LNCAP (cell line): ENCODE data around the gene ARHGAP18.

Experiments used
- CTCF ChIP-seq: fragments of 450-650 bp; IDR thresholded peaks from 2 replicates; pipeline ENCODE4 v1.5.1; 2017; ENCODE audit warnings: mild to moderate bottlenecking

Gene ARHGAP18

DNA sequence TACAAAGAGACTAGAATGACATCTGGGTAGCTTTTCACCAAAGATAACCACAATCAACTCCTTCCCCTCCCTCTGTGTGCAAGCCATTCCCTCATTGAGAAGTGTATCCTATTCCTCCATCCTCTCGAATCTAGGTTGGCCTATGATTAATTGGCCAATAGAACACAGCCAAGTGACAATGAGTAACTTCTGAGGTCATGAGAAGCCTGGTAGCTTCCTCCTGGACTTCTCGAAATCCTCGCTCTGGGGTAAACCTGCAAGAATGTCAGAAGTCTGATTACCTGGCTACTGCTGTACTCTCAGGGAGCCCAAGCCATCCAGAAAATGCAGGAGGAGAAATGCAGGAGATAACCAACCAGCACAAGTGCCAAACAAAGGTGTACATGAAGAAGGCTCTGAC, 13.1 kb downstream of the ARHGAP18 start:
- TF ChIP-seq CTCF = no peak

DNA sequence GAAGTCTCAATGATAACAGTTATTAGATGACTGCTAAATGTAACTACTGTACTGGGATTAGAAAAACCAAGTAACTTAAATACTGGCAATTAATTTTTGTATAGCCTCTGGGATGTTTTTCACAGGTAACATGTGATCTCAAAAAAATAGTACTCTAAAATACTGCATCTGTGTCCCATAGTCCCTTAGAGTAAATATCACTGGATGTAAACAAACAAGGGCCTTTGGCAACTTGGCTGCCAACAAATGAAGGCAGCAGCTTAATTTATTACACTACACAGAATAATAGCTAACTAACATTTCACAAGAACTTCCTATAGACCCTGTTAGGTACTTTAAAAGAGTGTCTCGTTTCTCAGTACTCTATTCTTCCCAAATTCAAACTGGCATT, 14.0 kb downstream of the ARHGAP18 start:
- no peak for TF ChIP-seq CTCF

DNA sequence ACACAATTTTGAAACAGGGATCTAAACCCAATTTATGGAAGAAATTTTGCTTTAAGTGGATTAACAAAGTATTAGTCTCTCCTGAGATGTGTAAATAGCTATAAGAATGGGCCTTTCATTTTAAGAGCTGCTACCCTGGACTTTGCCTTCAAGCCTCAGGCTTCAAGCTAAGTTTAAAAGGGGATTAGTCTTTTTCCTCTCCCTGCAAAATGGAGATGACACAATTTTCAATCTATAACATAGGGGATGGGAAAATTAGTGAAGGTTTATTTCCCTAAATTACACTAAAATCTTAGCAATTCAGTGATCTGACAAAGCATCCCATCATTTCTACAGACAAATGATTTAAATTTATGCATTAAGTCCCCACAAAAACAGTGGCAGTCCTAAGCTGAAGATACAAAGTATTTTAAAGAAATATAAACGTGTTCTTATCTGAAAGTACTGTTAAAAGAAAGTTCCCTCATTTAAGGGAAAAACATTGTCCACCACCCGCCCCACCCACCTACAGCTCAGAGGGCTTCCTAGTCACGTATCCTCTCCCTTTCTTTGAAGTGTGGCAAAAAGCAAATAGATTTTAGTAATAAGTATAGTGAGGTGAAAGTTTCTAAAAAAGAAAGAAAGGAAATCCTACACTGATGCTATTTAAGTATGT, 14.5 kb downstream of the ARHGAP18 start:
- no peak for TF ChIP-seq CTCF

GRCh38 chr6:129694036-129694435, 15.9 kb downstream of the ARHGAP18 start:
- TF ChIP-seq CTCF = no peak

- TF ChIP-seq CTCF = no peak
These were observed 17.5 kb downstream of the ARHGAP18 start for GRCh38 chr6:129692467-129692866.

DNA sequence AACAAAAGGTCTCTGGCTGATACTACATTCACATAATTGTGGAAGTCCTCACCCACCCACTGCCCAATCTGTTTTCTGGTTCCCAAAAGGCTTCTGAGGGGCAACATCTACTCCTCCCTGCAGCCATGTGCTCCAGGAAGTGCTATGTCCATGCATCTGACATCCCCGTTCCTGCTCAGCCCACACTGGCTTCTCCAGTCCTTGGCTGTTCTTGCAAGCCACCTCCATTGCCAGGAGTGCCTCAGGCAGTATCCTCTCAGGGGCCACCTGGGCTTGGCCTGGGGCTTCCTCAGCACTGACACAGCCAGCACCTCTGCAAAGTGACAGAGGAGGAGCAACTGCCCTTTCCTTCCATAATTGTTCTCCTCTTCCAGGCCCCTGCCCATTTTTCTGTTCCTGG, 18.3 kb downstream of the ARHGAP18 start:
- TF ChIP-seq CTCF = no peak

DNA sequence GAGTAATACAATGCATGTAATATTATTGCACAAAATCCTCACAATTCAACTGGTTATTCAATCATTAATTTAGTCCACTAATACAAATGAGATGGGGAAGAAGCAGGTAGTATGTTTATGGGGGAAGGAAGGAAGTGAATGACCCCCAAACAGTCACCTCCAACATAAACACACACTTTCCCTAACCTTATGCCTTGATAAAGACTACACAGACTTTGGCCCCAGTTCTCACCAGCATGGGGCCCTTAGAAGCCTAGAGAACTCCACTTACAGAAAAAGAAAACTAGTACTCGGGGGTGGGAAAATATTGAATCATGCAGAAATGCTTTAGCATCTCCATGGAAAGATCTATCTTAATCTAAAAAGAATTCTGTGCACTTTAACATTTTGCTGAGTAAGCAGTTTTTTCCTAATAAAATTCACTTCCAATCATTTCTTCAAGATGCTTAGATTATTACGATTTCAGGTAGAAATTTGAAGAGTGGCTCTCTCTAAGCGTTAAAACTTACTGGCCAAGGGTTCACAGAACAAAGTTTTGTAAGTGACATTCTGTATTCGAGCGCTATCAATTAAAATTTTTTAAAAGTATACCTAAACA, 18.8 kb downstream of the ARHGAP18 start:
- no peak for TF ChIP-seq CTCF
